ENCODE measurements around the gene THUMPD3.
A peak's percentile ranks its signal among the peaks of the same experiment; 100 is the strongest.

THUMPD3 gene

GRCh38 chr3:9384141-9384828 lies 21.4 kb downstream of the THUMPD3 start:
- TF ChIP-seq POLR2A (IDR thresholded peaks at IDR 0.05; ENCODE audit: extremely low read depth, insufficient read length): no peak
- TF ChIP-seq CTCF (IDR thresholded peaks at IDR 0.05; ENCODE audit: low read depth, low read length): no peak
- no peak for TF ChIP-seq MAX (IDR thresholded peaks at IDR 0.05; ENCODE audit: low read depth, low read length)
- no peak for TF ChIP-seq MYC (IDR thresholded peaks at IDR 0.05; ENCODE audit: low read depth, low read length)
- DNase-seq (ENCODE audit: low read depth): peak; percentile 48
- H3K4me3 ChIP-seq (ENCODE audit: low read depth, low read length): no peak overlapping the region

GRCh38 chr3:9385187-9386077 lies 22.6 kb downstream of the THUMPD3 start:
- no peak for TF ChIP-seq POLR2A (IDR thresholded peaks at IDR 0.05; ENCODE audit: extremely low read depth, insufficient read length)
- no peak for TF ChIP-seq MAX (IDR thresholded peaks at IDR 0.05; ENCODE audit: low read depth, low read length)
- no peak for TF ChIP-seq CTCF (IDR thresholded peaks at IDR 0.05; ENCODE audit: low read depth, low read length)
- TF ChIP-seq MYC (IDR thresholded peaks at IDR 0.05; ENCODE audit: low read depth, low read length): no peak

GRCh38 chr3:9386078-9386459 lies 23.2 kb downstream of the THUMPD3 start:
- DNase-seq (ENCODE audit: low read depth): no peak
- H3K4me3 ChIP-seq (ENCODE audit: low read depth, low read length): no peak overlapping the region
- TF ChIP-seq MAX (IDR thresholded peaks at IDR 0.05; ENCODE audit: low read depth, low read length): no peak
- no peak for TF ChIP-seq POLR2A (IDR thresholded peaks at IDR 0.05; ENCODE audit: extremely low read depth, insufficient read length)
- TF ChIP-seq MYC (IDR thresholded peaks at IDR 0.05; ENCODE audit: low read depth, low read length): no peak
- no peak for TF ChIP-seq CTCF (IDR thresholded peaks at IDR 0.05; ENCODE audit: low read depth, low read length)

More at GRCh38 chr3:9385187-9386077, 22.6 kb downstream of the THUMPD3 start:
- no peak overlapping the region for H3K4me3 ChIP-seq (ENCODE audit: low read depth, low read length)
- DNase-seq (ENCODE audit: low read depth): no peak

- H3K4me3 ChIP-seq (ENCODE audit: low read depth, low read length): no peak overlapping the region
- TF ChIP-seq MAX (IDR thresholded peaks at IDR 0.05; ENCODE audit: low read depth, low read length): no peak
- TF ChIP-seq POLR2A (IDR thresholded peaks at IDR 0.05; ENCODE audit: extremely low read depth, insufficient read length): no peak
- TF ChIP-seq CTCF (IDR thresholded peaks at IDR 0.05; ENCODE audit: low read depth, low read length): no peak
- no peak for TF ChIP-seq MYC (IDR thresholded peaks at IDR 0.05; ENCODE audit: low read depth, low read length)
- no peak for DNase-seq (ENCODE audit: low read depth)
Measured at GRCh38 chr3:9386501-9387321, 23.9 kb downstream of the THUMPD3 start.

- TF ChIP-seq MYC (IDR thresholded peaks at IDR 0.05; ENCODE audit: low read depth, low read length): no peak
- no peak for TF ChIP-seq MAX (IDR thresholded peaks at IDR 0.05; ENCODE audit: low read depth, low read length)
- no peak for TF ChIP-seq CTCF (IDR thresholded peaks at IDR 0.05; ENCODE audit: low read depth, low read length)
- TF ChIP-seq POLR2A (IDR thresholded peaks at IDR 0.05; ENCODE audit: extremely low read depth, insufficient read length): no peak
- DNase-seq (ENCODE audit: low read depth): no peak
- H3K4me3 ChIP-seq (ENCODE audit: low read depth, low read length): no peak overlapping the region
Measured at GRCh38 chr3:9387322-9387655, 24.4 kb downstream of the THUMPD3 start.
